ENCODE data around the gene CTNNA3.

GRCh38 chr10:66457629-66458028, 1238.4 kb downstream of the CTNNA3 start:
- TF ChIP-seq CTCF (IDR thresholded peaks at IDR 0.05) (no peak), POLR2A (IDR thresholded peaks at IDR 0.05) (no peak)
